DMS79 treated with DMSO at 0.1 percent for 48 hours (cell line): ENCODE results near the gene TMEM131.
A peak's percentile ranks its signal among the peaks of the same experiment; 100 is the strongest.

Experiments
- DNase-seq: peaks from one replicate; lab custom pipeline; 2025; lab: John Stamatoyannopoulos, UW

The TMEM131 gene

DNA sequence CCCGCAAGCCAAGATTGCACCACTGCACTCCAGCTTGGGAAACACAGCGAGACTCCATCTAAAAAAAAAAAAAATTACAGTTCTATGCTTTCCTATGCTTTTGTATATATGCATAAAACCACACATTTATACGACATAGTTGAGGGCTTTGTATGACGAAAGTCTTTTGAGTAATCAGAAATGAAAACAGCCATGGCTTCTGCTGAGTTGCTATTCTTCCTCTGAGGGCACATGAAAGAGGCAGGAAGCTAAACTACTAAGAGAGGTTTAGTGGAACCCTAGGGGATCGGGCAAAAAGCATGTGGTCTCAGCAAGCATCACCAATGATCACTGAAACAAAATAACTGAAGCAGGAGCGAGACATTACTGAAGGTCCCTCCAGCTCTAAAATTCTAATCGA is 182.8 kb downstream of the TMEM131 start:
- DNase-seq = no peak

DNA sequence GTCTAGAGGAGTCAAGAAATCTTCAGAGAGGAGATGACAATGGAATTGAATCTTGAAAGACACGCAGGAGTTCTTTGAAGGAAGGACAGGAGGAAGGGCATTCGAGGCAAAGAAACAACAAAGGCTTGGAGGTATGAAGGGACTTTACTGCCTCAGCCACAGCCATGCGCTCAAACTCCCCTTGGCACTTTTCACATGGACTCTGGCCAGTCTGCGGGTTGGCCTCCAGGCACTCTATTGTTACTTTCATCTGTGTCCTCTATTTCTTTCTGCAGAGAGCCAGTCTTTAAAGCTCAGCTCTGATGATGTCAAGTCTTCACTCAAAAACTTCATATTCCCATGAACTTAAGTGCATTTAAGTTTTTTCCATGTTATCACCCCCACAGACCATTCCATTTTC is 186.9 kb downstream of the TMEM131 start:
- DNase-seq = no peak

DNA sequence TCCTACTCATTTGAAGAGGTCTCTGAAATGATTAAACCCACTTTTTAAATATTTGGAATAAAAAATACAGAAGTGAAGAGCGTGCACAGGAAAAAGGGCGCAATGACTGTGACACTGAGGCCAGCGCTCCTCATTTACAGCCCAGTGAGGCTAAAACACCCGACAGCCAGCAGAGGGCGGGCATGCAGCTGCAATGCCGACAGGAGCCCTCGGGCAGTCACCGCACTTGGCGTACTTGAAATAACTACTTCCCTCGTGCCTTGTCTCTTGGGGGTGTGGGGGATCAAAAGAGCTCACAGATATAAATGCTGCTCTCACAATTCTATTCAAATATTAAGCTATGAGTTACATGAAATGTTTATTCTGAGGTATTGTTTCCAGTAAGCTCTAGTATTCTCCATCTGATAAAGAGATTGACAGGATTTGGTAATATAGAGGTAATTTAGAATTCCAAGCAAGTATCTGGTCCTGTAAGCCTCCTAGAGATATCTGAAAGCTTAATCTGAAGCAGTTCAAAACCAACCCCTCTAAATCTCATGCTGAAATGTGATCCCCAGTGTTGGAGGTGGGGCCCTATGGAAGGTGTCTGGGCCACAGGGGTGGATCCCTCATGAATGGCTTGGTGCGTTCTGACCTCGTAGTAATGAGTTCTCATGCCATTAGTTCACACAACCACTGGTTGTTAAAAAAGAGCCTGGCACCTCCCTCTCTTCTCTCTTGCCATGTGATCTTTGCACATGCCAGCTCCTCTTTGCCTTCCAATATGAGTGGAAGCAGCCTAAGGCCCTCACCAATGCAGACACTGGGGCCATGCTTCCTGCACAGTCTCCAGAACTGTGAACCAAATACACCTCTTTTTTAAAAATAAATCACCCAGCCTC is 188.8 kb downstream of the TMEM131 start:
- DNase-seq = peak; percentile 77

DNA sequence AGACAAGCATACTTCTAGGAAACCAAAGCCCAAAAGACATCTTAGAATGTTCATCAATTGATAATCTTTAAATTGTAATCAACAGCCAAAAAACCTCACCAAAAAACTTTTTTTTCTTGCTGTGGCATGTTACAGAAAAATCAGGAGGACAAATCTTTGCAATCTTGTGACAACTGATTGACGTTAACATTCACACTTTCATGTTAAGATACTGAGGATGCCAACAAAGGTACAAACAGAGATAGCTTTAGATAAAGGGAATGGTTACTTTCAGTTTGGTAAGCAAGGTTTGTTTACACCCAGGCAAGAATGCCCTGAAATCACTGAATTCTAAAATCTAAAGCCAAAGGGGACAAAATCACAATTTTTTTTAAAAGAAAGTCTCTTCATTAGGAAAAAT is 190.0 kb downstream of the TMEM131 start:
- DNase-seq = no peak

DNA sequence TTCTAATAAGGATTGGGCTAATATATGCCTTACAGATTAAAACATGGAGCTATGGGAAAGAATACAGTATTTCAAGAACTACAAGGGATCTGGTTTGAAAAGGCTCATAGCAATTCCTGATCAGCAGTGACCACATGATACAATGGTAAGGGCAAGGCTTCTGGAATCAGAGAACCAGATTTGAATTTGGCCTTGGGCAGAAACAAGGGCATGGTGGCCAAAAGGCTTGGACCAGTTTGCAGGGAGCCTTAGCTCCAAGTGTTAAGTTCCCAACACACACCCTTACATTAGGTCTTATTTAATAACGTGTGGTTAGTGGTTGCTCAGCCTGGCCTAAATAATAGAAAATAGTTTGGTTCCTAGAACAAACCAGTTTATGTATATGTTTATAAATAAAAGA is 194.7 kb downstream of the TMEM131 start:
- no peak for DNase-seq

DNA sequence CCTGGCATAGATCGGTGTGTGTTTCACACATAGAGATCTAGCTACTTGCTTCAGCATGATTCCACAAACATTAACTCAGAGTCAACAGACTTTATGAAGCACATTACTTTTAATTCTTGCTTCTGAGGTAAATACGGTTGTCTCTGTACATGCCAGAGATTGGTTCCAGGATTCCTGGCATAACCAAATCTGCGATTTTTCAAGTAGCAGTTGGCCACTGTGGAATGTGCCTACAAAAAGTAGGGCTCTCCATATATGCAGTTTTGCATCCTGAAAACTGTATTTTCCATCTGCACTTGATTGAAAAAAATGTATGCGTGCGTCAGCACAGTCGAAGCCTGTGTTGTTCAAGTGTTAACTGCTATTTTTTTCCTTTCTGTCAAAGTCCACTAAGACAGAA is 197.3 kb downstream of the TMEM131 start:
- no peak for DNase-seq

DNA sequence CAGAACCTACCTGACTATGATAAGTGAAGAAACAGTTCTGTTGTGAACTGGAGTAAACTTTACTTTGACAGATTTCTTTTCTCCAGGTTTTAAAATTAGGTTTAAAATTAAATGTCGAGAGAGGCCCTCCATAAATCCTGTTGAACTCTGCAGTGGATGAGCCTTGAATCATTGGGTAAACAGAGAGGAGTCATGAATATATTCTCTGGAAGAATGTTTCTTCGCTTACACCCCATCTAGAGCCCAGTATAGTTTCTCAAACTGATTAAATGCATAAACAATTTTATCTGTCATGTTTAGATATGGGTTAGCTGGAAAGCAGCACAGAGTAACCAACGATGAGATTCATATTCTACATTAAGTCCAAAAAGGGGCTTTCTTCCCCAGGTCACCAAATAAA is 198.4 kb downstream of the TMEM131 start:
- DNase-seq = no peak

DNA sequence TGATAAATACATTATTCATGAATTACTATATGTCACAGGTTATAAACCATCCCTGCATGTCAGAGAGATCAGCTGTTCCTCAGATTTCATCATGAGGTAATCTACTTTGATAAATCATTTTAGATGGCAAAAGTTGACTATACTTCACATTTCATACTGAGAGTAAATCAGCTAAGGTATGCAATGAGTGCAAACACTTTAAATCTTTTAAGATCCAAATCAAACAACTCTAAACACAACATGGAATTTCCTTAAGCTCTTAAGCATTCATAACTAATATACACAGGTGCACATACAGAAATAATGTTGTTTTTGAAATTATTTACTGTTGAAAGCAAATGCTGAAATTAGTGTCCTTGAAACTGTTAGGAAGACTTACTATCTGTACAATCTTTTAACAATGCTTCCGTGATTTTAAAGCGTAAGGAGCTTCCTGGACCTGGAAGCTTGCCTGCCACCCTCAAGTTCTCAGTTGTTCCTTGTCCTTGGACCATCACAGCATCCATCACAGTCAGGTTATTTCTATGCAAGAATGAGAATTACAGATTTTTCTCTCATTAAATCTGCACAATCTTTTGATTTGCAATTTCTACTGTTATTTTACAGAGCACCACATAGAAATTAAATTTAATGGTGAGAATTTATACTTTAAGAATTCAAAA is 199.2 kb downstream of the TMEM131 start:
- DNase-seq = peak; percentile 3

DNA sequence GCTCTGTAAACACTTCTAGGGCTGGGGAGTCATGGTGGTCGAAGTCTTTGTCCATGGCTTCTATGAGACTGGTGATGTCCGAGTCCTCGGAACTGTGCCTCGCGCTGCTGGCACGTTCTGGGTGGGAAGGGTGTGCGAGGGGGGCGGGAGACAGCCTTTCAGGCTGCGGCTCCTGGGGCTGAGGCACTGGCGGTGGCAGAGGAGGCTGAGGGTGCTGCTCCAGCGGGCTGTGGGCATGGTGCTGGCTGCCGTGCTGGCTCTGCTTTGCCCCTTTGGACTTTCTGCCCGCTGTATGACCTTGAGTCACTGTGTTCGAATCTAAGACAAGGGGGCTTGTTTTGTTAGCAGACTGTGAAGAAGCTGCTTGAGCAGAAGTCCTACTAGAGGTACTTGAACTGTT is 203.3 kb downstream of the TMEM131 start:
- DNase-seq = peak; percentile 64

DNA sequence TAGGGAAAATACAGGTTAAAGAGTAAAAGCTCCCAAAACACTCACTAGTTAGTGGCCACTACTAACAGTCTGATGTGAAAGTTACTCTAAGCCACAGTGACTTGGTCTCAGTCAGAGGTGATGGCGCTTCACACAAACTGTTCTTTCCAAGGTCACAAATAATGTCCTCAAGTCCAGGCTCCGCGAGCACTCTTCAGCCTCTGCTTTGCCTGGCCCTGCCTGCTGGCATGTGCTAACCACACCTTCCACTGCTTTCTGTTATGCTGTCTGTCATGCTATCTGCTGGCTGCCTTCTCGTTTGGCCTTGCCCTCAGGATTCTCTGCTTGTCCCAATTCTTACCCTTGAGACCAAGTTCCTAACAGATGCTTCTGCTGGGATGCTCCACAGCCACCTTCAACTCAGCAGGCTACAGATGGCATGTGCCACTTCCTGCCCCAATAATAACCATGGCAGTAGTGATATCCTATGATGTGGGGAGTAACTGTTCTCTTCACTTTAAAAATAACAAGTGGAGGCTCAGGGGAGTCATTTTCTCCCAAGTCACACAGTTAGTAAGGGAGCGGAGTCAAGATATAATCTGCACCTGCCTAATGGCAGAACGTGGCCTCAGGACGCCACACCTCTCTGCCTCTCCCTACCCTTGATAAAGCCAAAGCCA is 206.6 kb downstream of the TMEM131 start:
- no peak for DNase-seq

DNA sequence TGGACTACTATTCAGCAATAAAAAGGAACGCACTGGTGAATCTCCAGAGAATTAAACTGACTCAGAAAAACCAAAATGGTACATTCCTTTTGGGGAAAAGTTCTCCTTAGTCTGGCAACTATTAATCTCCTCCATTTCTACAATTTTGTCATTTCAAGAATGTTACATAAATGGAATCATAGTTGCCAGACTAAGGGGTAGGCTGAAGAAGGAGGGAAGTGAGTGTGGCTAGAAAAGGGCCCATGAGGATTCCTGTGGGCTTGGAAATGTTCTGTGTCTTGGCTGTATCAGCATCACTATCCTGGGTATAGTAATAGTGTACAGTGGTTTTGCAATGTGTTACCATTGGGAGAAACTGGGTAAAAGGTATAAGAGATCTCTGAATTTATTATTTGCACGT is 209.9 kb downstream of the TMEM131 start:
- no peak for DNase-seq

DNA sequence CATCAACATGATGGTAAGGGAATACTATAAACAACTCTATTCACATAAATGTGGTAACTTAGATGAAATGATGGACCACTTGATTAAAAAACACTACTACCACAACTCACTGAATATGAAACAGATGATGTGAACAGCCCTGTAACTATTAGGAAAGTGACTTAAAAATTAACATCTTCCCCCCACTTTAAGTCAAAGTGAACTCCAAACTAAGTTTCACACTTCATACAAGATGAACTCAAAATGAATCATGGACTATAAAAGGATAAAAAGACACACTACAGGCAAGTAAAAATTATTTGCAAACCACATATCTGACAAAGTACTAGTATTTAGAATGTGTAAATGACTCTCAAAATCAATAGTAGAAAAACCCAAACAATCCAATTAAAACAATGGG is 210.8 kb downstream of the TMEM131 start:
- no peak for DNase-seq

DNA sequence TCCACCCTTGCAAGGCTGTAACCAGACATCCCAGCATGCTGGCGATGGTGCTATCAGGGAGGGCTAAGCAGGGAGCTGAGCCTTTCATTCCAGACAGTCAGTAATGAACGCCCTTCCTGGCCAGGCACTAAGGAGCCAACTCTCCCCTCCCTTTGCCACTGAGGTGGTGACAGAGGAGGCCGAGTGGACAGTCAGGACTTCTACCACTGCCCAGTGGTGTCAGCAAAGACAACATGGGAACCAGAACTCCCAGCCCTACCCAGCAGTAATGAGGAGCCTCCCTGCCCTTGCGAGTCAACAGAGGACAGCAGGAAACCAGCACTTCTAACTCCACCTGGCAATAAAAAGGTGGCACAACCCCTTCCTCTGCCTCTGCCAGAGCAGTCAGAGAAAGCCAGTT is 213.8 kb downstream of the TMEM131 start:
- no peak for DNase-seq

DNA sequence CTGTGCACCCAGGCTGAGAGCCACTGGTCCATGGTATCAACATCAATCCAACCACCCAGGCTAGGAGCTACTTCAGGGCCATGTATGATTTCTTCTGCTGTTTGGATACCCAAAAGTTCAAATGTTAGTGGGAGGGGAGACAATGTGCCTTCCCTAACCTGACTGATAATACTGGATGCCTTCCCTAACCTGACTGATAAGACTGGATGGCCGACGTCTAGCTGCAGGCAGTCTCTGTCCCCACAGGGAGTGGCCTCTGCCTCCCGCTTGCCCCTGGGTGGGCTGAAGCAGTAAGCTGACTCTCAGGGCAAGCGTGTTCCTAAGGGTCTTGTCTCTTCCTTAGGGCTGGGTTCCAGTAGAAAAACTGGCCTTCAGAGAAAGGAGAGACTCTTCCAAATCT is 216.6 kb downstream of the TMEM131 start:
- no peak for DNase-seq

DNA sequence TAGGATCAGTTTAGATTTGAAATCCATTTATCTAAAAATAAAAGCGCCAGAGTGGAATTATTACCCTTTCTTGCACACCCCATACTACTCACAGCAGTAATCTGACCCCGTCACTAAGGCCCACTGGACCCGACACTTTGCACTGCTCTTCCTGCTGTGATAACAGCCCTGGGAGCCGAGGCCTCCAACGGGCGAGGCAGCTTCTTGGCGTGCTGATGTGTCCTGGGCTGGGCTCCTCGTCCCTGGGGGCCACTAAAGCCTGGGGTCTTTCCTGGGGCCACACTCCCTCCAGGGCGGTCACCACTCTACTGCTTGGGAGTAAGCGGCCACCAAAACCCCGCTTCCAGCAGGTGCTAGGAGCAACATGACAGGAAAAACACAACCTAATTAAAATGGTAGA is 220.7 kb downstream of the TMEM131 start:
- no peak for DNase-seq

DNA sequence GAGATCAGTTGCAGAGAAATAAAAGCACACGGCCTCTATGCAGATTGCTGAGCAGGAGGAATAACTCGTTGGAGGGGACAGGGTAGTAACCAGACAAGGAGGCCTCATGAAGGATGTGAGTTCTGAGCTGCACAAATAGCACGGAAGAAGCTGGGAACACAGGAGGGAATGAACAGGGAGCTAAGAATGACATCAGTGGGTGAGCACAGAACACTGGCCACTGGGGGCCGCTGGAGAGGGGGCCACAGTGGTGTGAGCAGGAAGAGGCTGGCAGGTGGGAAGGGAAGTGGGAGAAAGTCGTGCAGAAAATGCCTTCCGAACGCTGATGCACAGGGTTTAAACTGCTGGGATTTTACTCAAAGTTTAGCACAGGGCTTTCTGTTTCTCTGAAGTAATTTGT is 221.3 kb downstream of the TMEM131 start:
- DNase-seq = no peak

DNA sequence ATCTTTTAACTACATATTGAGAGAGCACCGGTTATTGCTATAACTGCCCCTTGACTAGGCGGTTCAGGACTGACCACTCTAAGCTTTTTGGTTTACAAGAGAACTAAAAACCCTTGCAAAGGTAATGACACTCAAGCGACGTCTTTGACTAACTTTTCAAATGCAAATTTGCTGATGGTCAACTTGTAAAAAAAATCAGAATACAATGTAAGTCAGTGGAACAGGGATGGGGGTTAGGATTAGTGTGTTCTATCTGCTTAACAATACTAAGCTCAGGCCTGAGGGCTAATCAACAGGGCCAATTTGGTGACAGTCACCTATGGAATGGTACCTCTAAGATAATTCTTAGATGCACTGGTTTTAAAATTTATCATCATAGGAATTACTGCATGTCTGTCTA is 225.3 kb downstream of the TMEM131 start:
- DNase-seq = no peak

DNA sequence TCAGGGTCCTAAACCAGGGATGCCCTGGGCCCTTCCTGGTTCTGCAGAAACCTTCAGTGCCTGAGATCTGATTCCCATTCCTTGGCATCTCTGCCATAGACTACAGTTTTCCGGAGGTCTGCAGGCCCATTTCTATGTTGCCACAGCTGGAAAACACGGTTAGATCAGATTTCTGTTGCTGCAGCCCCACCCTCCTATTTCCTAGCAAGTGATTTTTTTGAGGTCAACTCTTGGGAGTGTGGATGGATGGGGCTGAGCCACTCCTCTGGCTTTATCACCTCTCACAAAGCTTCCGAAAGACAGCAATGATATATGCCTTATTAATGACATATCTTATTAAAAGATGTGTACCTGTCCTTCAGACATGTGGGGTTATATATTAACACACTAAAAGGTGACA is 226.0 kb downstream of the TMEM131 start:
- DNase-seq = no peak

DNA sequence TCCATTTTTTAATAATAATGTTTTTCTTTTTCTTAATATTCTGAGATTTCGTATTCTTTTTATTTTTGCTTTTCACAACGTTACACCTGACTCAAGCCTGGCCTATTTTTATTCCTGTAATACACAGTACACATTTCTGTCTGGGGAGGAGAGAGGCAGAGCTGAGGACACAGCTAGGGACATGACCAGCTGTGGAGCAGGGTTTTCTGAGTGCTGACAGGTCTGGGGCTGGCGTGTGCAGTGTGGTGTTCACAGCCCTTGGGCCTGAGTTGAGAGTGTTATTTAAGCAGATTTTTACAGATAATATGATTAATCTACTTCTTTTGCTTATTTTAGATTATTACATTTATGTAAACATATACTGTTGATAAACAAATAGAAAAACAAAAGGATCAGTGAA is 226.4 kb downstream of the TMEM131 start:
- DNase-seq = no peak

DNA sequence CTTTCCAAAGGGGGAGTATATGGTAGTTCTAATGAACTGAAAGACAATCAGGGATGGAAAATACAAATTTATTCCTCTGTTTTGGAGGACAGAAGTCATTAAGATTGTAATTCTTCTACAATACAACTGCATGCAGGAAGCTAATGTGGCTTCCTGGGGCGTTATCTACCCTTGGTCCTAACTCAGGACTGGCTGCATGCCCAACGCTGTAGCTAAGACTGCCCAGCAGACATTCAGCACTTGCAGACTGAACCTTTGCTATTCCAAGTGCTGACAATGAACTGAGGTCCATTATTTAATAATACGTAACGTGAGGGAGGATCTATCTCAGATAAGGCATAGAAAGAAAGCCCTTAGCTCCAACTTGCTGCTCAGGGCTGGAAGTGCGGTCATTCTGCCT is 229.2 kb downstream of the TMEM131 start:
- DNase-seq = no peak

DNA sequence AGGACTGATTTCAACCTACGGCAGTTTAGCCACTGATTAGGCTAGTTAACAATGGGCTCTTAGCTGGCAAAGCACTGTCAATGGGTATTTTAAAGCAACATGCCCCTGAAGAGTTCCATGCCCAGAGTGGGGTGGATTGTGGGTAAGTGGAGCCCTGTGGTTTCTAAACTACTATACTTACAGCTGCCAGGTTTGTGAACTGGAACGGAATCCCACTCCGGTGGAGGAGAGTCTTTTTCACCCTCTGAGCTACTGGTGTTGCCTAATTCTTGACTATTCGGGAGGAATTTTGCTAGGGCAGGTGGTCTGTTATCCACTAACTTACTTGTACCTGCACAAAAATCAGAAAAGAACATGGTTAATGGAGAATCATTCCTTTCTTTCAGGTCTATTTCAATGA is 229.8 kb downstream of the TMEM131 start:
- DNase-seq = peak; percentile 95

DNA sequence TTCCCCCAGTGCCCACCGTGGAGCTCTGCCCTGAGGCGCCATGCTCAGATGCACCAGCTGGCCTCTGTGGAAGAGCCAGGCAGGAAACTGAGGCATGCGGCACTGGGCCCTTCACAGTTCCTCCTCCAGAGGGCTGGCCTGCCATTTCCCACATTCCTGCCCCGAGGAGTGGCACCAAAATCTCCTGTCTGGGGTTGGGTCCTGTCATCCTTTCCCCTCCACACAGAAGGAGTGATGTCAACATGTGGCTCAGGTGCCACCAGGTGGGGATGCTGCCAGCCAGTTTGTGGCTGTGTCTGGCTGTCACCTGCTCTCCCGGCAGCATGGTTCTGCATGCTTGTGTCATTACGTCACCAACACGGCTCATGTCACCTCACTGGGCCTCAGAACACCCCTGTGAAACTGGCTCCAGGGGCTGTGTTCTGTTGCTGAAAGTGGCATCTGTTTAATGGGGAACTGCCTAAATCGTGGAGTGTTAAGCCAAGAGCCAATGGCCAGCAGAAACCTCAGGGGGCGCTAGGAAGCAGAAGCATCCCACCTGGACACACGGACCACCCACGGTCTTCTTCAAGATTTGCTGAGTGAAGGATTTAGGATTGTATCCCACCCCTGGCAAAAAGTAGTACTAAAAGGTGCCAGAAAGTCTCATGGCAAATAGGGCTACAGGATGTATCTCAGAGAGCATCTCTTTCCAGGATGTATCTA is 231.0 kb downstream of the TMEM131 start:
- peak; percentile 69 for DNase-seq
